K562 (cell line): ENCODE measurements around the gene INVS. TPM values are rescaled to one million over a fixed set of nuclear protein-coding genes. Genes with fewer than 3 reads are reported as not detected.

ENCODE experiments used
- ATAC-seq: fragments of 200-7000 bp; cut with Tn5 transposase; 3 replicates; pipeline ENCODE4 v1.9.1; 2020; ENCODE audit warnings: moderate library complexity
- BruUV-seq: library from RNA; stranded (reverse); fragments of 400-500 nt; replicated peaks from 2 replicates; lab custom pipeline; 2021; lab: Mats Ljungman, UMichigan
- CTCF ChIA-PET: fragments of 300-600 bp; formaldehyde crosslinking; extraction: SDS; loops from one replicate; lab custom pipeline; 2021; ENCODE audit warnings: low intra/inter-chr PET ratio; lab: Yijun Ruan, JAX
- POLR2A ChIA-PET: fragments of 300-600, 350-650 bp; sonication (Branson Sonifier 250); formaldehyde crosslinking; extraction: SDS; loops from one replicate; lab custom pipeline; 2021; ENCODE audit warnings: antibody characterized with exemption, inconsistent platforms; lab: Yijun Ruan, JAX
- DNase-seq, 4 experiments: peaks; one replicate each; pipeline versions ENCODE4 v3.0.0 to v3.0.0-alpha.2; 2011 to 2018; ENCODE audit warnings: low spot score in 3 of 4, mixed read lengths in 3 of 4; ENCODE audit errors: extremely low read depth in 1 of 4
- FAIRE-seq: peaks from 2 replicates; lab custom pipeline; 2011; peaks lifted over from hg19 to GRCh38; lab: Jason Lieb, UNC
- H2AFZ ChIP-seq: 2 replicates; pipeline ENCODE4 v1.6.0; 2011; ENCODE audit warnings: low read depth, low read length, control low read depth, inconsistent platforms
- H3K27ac ChIP-seq: fragments of 200-600 bp; 3 replicates; pipeline ENCODE4 v1.8.0; 2011; ENCODE audit warnings: low read depth, mild to moderate bottlenecking, control low read depth, inconsistent platforms, low read length, moderate library complexity, mixed read lengths; ENCODE audit errors: extremely low read depth
- H3K27me3 ChIP-seq, 2 experiments: fragments of 300-600 bp in 1 of 2; 2 replicates in 1 of 2; 3 replicates in 1 of 2; pipeline versions ENCODE4 v1.6.0 to v1.8.0; 2011; ENCODE audit warnings: inconsistent platforms in 2 of 2, low read length in 2 of 2, mild to moderate bottlenecking in 1 of 2, mixed read lengths in 1 of 2, moderate library complexity in 1 of 2; ENCODE audit not compliant: control insufficient read depth in 2 of 2, insufficient read depth in 2 of 2
- H3K36me3 ChIP-seq: fragments of 300-600 bp; 3 replicates; pipeline ENCODE4 v1.8.0; 2011; ENCODE audit warnings: mild to moderate bottlenecking, low read length, inconsistent platforms; ENCODE audit not compliant: control insufficient read depth, insufficient read depth
- H3K4me1 ChIP-seq, 2 experiments: fragments of 200-600 bp in 1 of 2; replicated peaks in 1 of 2; 2 replicates in 1 of 2; 3 replicates in 1 of 2; pipeline versions ENCODE4 v1.5.1 to v1.8.0; 2011; ENCODE audit warnings: inconsistent platforms in 2 of 2, low read length in 2 of 2, mild to moderate bottlenecking in 1 of 2, mixed read lengths in 1 of 2, moderate library complexity in 1 of 2; ENCODE audit not compliant: control insufficient read depth in 2 of 2, insufficient read depth in 2 of 2
- H3K4me2 ChIP-seq: 2 replicates; pipeline ENCODE4 v1.6.1; 2011; ENCODE audit warnings: low read length, control low read depth, inconsistent platforms, mixed read lengths; ENCODE audit not compliant: insufficient read depth
- H3K4me3 ChIP-seq: fragments of 200-600 bp; sonication (generic), shearing (Covaris generic); 2 replicates; pipeline ENCODE4 v1.5.1; 2016; ENCODE audit warnings: control low read depth, inconsistent platforms
- H3K79me2 ChIP-seq: fragments of 200-600 bp; 3 replicates; pipeline ENCODE4 v1.8.0; 2011; ENCODE audit warnings: low read length, inconsistent platforms; ENCODE audit not compliant: control insufficient read depth, insufficient read depth
- H3K9ac ChIP-seq, 2 experiments: 2 replicates each; pipeline versions ENCODE4 v1.6.0 to v1.6.1; 2011; ENCODE audit warnings: low read depth in 2 of 2, low read length in 2 of 2, control low read depth in 1 of 2, inconsistent platforms in 1 of 2, mild to moderate bottlenecking in 1 of 2, mixed read lengths in 1 of 2; ENCODE audit not compliant: insufficient read depth in 1 of 2
- H3K9me1 ChIP-seq: one replicate; pipeline ENCODE4 v1.6.0; 2011; ENCODE audit warnings: inconsistent platforms, mild to moderate bottlenecking, low read length, moderate library complexity; ENCODE audit not compliant: control insufficient read depth, insufficient read depth
- H3K9me3 ChIP-seq: replicated peaks from 2 replicates; pipeline ENCODE4 v1.5.1; 2011; ENCODE audit warnings: low read depth, low read length, inconsistent platforms; ENCODE audit not compliant: control insufficient read depth, insufficient read depth
- H4K20me1 ChIP-seq: replicated peaks from 2 replicates; pipeline ENCODE4 v1.6.1; 2011; ENCODE audit warnings: low read length, inconsistent platforms, mixed read lengths; ENCODE audit not compliant: control insufficient read depth, insufficient read depth
- ARID3A ChIP-seq: IDR thresholded peaks from 2 replicates; pipeline ENCODE4 v1.6.1; 2012; ENCODE audit warnings: low read depth, low read length, improper control_type of control experiment, borderline replicate concordance
- ARNT ChIP-seq, 2 experiments: fragments of 450-650 bp; IDR thresholded peaks; 2 replicates each; pipeline ENCODE4 v1.6.1; 2016; ENCODE audit warnings: mild to moderate bottlenecking in 1 of 2
- CREM ChIP-seq: IDR thresholded peaks from 2 replicates; pipeline ENCODE4 v1.6.1; 2014; ENCODE audit warnings: antibody characterized with exemption, low read depth
- DPF2 ChIP-seq: fragments of 450-650 bp; IDR thresholded peaks from 2 replicates; pipeline ENCODE4 v1.6.1; 2016
- MITF ChIP-seq: IDR thresholded peaks from 2 replicates; pipeline ENCODE4 v1.6.1; 2014; ENCODE audit warnings: antibody characterized with exemption
- NCOA4 ChIP-seq: fragments of 450-650 bp; IDR thresholded peaks from 2 replicates; pipeline ENCODE4 v1.6.1; 2018; ENCODE audit warnings: mild to moderate bottlenecking; ENCODE audit not compliant: partially characterized antibody
- NR4A1 ChIP-seq, 2 experiments: fragments of 250-450 bp in 1 of 2; fragments of 450-650 bp in 1 of 2; sonication (Bioruptor Pico) in 1 of 2; IDR thresholded peaks; 2 replicates each; pipeline versions ENCODE4 v1.4.0 to v1.6.1; 2016 to 2020; ENCODE audit warnings: mild to moderate bottlenecking in 2 of 2, missing compliant biosample characterization in 1 of 2, missing genetic modification characterization in 1 of 2, moderate library complexity in 1 of 2
- PCBP1 ChIP-seq: fragments of 200-400 bp; formaldehyde crosslinking; IDR thresholded peaks from 2 replicates; pipeline ENCODE4 v1.6.1; 2018; ENCODE audit warnings: mild to moderate bottlenecking, low read depth, low read length; ENCODE audit not compliant: poor library complexity, severe bottlenecking
- POLR3G ChIP-seq: IDR thresholded peaks from 2 replicates; pipeline ENCODE4 v1.6.1; 2011; ENCODE audit not compliant: insufficient read length, insufficient replicate concordance; ENCODE audit errors: extremely low read depth
- TSC22D4 ChIP-seq: fragments of 450-650 bp; IDR thresholded peaks from 2 replicates; pipeline ENCODE4 v1.6.1; 2016; ENCODE audit warnings: missing genetic modification characterization, missing biosample characterization, control low read depth
- ZBTB1 ChIP-seq: sonication (generic); formaldehyde crosslinking; IDR thresholded peaks from 2 replicates; pipeline ENCODE4 v1.8.1; 2023; ENCODE audit warnings: missing genetic modification reagents, low read depth, mild to moderate bottlenecking, borderline replicate concordance
- ZNF263 ChIP-seq: sonication (generic); formaldehyde crosslinking; IDR thresholded peaks from 2 replicates; pipeline ENCODE4 v1.8.0; 2022; ENCODE audit warnings: mild to moderate bottlenecking, missing genetic modification reagents, borderline replicate concordance
- ZNF274 ChIP-seq: IDR thresholded peaks from 2 replicates; pipeline ENCODE4 v1.6.1; 2011; ENCODE audit warnings: low read depth, mild to moderate bottlenecking, low read length, moderate library complexity, borderline replicate concordance
- ZNF311 ChIP-seq: fragments of 250-450 bp; sonication (Bioruptor Pico); IDR thresholded peaks from 2 replicates; pipeline ENCODE4 v1.4.0; 2020; ENCODE audit warnings: mild to moderate bottlenecking, moderate library complexity
- ZNF41 ChIP-seq: fragments of 250-450 bp; sonication (Bioruptor Pico); conservative IDR thresholded peaks from 2 replicates; pipeline ENCODE4 v1.4.0; 2020; ENCODE audit warnings: mild to moderate bottlenecking
- WGBS: fragments of 100-300 bp; shearing (Covaris generic); methylation state at CpG from one replicate; pipeline ENCODE4 v1.1.6; 2016; ENCODE audit warnings: low coverage, mixed read lengths; ENCODE audit not compliant: insufficient coverage; ENCODE audit errors: missing lambda C conversion rate; 5-methylcytosine and 5-hydroxymethylcytosine counted together
- in situ Hi-C: fragments of 300-500 bp; cut with MboI; formaldehyde crosslinking; loops from 4 replicates; pipeline ENCODE4 v1.15.0; 2018; ENCODE audit warnings: inconsistent platforms, mixed read lengths
- intact Hi-C: fragments of 100-400 bp; cut with micrococcal nuclease; formaldehyde crosslinking; loops from 2 replicates; pipeline ENCODE4 v1.14.2; 2022
- polyA plus RNA-seq, 8 experiments: library from polyadenylated mRNA; depleted of rRNA in 4 of 8; stranded (reverse) in 5 of 8; unstranded in 3 of 8; fragments of >200 nt; fragmentation: Nextera tagmentation in 2 of 8; fragmentation: Illumina TruSeq in 1 of 8; extraction: Ambion mirVana in 2 of 8; extraction: Trizol in 1 of 8; gene quantifications; 2 replicates each; pipeline versions ENCODE4 v1.2.1 to v1.2.3, GENCODE V29; 2011 to 2014; ENCODE audit warnings: inconsistent platforms in 1 of 8, missing spikeins in 1 of 8
- total RNA-seq, 7 experiments: library from RNA; depleted of rRNA in 6 of 7; stranded (reverse); fragments of >200 nt in 6 of 7; fragmentation: Illumina TruSeq in 2 of 7; extraction: Trizol in 2 of 7; gene quantifications; 2 replicates each; pipeline versions ENCODE4 v1.2.1 to v1.2.3, GENCODE V29; 2011 to 2021; ENCODE audit warnings: low replicate concordance in 1 of 7
- TF ChIP-seq, protein P1 (sequence below): fragments of 250-450 bp; sonication (Bioruptor Pico); IDR thresholded peaks from 2 replicates; pipeline ENCODE4 v1.4.0; 2020; ENCODE audit warnings: mild to moderate bottlenecking, moderate library complexity

Gene INVS
- total and polyA plus RNA-seq, 9 of the 15 experiments (the other 6 are each of a cell fraction or from before 2014, with no cell fraction given), result 0.77 to 18.5 (median 10.0) TPM

DNA sequence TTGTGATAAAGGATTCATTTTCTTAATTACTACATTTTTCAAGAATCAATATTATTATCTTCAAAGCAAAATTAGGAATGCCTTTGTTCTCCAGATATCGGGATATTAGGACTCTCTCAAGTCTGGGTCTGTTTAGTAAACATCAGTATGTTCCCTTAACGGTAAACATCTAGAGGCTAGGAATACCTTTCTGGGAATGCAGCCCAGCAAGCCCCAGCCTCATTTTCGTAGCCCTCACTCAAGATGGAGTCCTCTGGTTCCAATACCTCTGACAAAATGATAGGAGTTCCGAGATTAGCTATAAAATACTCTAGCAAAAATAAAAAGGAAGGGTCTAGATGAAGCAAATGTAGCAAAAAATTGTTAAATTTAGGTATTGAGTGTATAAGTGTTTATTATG, 169.2 kb downstream of the INVS start (continued):
- TF ChIP-seq ARID3A, result no peak
- no peak for TF ChIP-seq ZNF263
- TF ChIP-seq MITF, result no peak
- TF ChIP-seq ZNF41 (CRISPR knock-in tag), result no peak
- TF ChIP-seq CREM, result no peak
- no peak for TF ChIP-seq DPF2

DNA sequence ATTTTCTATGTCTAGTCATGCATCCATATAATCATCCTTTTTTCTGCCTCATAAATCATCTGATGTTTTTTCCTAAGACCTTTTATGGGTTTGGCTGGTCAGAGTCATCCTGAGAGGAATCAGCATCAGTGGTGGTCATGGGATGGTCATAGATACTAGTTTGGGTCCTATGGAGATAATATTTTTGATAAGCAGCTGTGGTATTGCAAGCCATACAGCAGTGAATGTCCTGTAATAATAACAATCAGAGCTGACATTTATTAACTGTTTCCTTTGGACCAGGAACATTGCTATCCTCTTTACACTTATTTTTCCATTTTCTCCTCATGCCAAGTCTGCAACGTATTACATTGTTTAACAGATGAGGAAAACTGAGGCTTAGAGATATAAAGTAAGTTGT, 170.6 kb downstream of the INVS start:
- H3K79me2 ChIP-seq, result no peaks in the 10 kb centered on the region
- ChIA-PET CTCF (no interaction called here), POLR2A (interaction anchor here (1.1 kb wide), 1 partner anchor 11 kb away, joined by 3 read pairs; no protein-coding TSS in a partner anchor)
- in situ Hi-C loops (no loop called here), intact Hi-C loops (loop anchor here (10.0 kb wide), 1 partner anchor 55 kb away; no protein-coding TSS in a partner anchor)
- H3K9ac ChIP-seq, result no peak overlapping the region
- no peak for ATAC-seq
- H2AFZ ChIP-seq, result no peak overlapping the region
- no peak overlapping the region for H3K27ac ChIP-seq
- no peaks in the 10 kb centered on the region for H3K9me3 ChIP-seq
- no peak for DNase-seq
- no peak overlapping the region for H3K4me3 ChIP-seq
- FAIRE-seq, result no peak
- no peaks in the 10 kb centered on the region for H4K20me1 ChIP-seq
- H3K36me3 ChIP-seq, result peaks cover 15% of the 10 kb centered on the region; the same call in 1 of the 3 replicates
- no peak overlapping the region for H3K4me2 ChIP-seq
- 81% methylated on average over 1 of the region's 1 CpG for WGBS
- no peaks in the 10 kb centered on the region for H3K27me3 ChIP-seq
- H3K4me1 ChIP-seq, result no peaks in the 10 kb centered on the region
- H3K9me1 ChIP-seq, result no peaks in the 10 kb centered on the region
- no TSS peak for BruUV-seq
- TF ChIP-seq PCBP1 (no peak), ZBTB1 (CRISPR knock-in tag) (no peak), ZNF274 (no peak), NR4A1 (CRISPR knock-in tag; IDR thresholded peaks at IDR 0.05) (no peak), NR4A1 (tag; IDR thresholded peaks at IDR 0.05) (no peak), POLR3G (no peak), TSC22D4 (no peak), ARNT (IDR thresholded peaks at IDR 0.05) (no peak), NCOA4 (no peak), ZNF311 (CRISPR knock-in tag) (no peak)
- TF ChIP-seq, protein P1, sequence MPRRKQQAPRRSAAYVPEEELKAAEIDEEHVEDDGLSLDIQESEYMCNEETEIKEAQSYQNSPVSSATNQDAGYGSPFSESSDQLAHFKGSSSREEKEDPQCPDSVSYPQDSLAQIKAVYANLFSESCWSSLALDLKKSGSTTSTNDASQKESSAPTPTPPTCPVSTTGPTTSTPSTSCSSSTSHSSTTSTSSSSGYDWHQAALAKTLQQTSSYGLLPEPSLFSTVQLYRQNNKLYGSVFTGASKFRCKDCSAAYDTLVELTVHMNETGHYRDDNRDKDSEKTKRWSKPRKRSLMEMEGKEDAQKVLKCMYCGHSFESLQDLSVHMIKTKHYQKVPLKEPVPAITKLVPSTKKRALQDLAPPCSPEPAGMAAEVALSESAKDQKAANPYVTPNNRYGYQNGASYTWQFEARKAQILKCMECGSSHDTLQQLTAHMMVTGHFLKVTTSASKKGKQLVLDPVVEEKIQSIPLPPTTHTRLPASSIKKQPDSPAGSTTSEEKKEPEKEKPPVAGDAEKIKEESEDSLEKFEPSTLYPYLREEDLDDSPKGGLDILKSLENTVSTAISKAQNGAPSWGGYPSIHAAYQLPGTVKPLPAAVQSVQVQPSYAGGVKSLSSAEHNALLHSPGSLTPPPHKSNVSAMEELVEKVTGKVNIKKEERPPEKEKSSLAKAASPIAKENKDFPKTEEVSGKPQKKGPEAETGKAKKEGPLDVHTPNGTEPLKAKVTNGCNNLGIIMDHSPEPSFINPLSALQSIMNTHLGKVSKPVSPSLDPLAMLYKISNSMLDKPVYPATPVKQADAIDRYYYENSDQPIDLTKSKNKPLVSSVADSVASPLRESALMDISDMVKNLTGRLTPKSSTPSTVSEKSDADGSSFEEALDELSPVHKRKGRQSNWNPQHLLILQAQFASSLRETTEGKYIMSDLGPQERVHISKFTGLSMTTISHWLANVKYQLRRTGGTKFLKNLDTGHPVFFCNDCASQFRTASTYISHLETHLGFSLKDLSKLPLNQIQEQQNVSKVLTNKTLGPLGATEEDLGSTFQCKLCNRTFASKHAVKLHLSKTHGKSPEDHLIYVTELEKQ (CRISPR knock-in tag), result no peak
